ENCODE data around the gene SMIM8.

SMIM8 gene

GRCh38 chr6:87364602-87365252 lies 42.3 kb downstream of the SMIM8 start:
- ChIA-PET CTCF (interaction anchor here (0.6 kb wide), 1 partner anchor 13 kb away, joined by 3 read pairs; no protein-coding TSS in a partner anchor), POLR2A (no interaction called here)
- TF ChIP-seq LEF1 (IDR thresholded peaks at IDR 0.05; ENCODE audit: borderline replicate concordance): no peak
- TF ChIP-seq FOXM1 (IDR thresholded peaks at IDR 0.05; ENCODE audit: borderline replicate concordance): no peak
- no peak for TF ChIP-seq FOXA1 (IDR thresholded peaks at IDR 0.05)
- TF ChIP-seq BHLHE40 (IDR thresholded peaks at IDR 0.05; ENCODE audit: borderline replicate concordance): no peak
- TF ChIP-seq ZNF384 (IDR thresholded peaks at IDR 0.05): no peak
- TF ChIP-seq L3MBTL2 (conservative IDR thresholded peaks at IDR 0.05): no peak
- no peak for TF ChIP-seq ARNT (IDR thresholded peaks at IDR 0.05)
- TF ChIP-seq TARDBP (IDR thresholded peaks at IDR 0.05): no peak
- TF ChIP-seq CTBP1 (IDR thresholded peaks at IDR 0.05; ENCODE audit: borderline replicate concordance): no peak
- no peak for TF ChIP-seq FOXK2 (IDR thresholded peaks at IDR 0.05)
- no peak for DNase-seq (ENCODE audit: extremely low spot score)

- no peak for TF ChIP-seq SUZ12 (IDR thresholded peaks at IDR 0.05)
- no peak for TF ChIP-seq CTBP1 (IDR thresholded peaks at IDR 0.05; ENCODE audit: borderline replicate concordance)
- TF ChIP-seq SP1 (IDR thresholded peaks at IDR 0.05): no peak
- no peak for TF ChIP-seq FOXM1 (IDR thresholded peaks at IDR 0.05; ENCODE audit: borderline replicate concordance)
- no peak for TF ChIP-seq FOXA1 (IDR thresholded peaks at IDR 0.05)
- no peak for TF ChIP-seq ELF4 (IDR thresholded peaks at IDR 0.05)
- no peak for TF ChIP-seq L3MBTL2 (conservative IDR thresholded peaks at IDR 0.05)
- DNase-seq (ENCODE audit: extremely low spot score): no peak
- ChIA-PET POLR2A (interaction anchor here (0.7 kb wide), 1 partner anchor 26 kb away, joined by 3 read pairs; no protein-coding TSS in a partner anchor), CTCF (no interaction called here)
These were observed 43.9 kb downstream of the SMIM8 start for GRCh38 chr6:87366072-87366827.

GRCh38 chr6:87366899-87367298 lies 44.5 kb downstream of the SMIM8 start:
- no peak for DNase-seq (ENCODE audit: extremely low spot score)
- ChIA-PET POLR2A (interaction anchor here (0.7 kb wide), 1 partner anchor 27 kb away, joined by 3 read pairs; no protein-coding TSS in a partner anchor), CTCF (no interaction called here)
- TF ChIP-seq HDGF (IDR thresholded peaks at IDR 0.05; ENCODE audit: borderline replicate concordance): no peak
- TF ChIP-seq ELF4 (IDR thresholded peaks at IDR 0.05): no peak

GRCh38 chr6:87373377-87373776 lies 51.0 kb downstream of the SMIM8 start:
- CTCF ChIA-PET: no interaction called here
- no peak for DNase-seq (ENCODE audit: extremely low spot score)
- TF ChIP-seq PKNOX1 (IDR thresholded peaks at IDR 0.05) (no peak), NFRKB (IDR thresholded peaks at IDR 0.05) (no peak), SUZ12 (IDR thresholded peaks at IDR 0.05) (no peak), ARNT (IDR thresholded peaks at IDR 0.05) (no peak), ELF4 (IDR thresholded peaks at IDR 0.05) (no peak), FOXA1 (IDR thresholded peaks at IDR 0.05) (no peak), SP1 (IDR thresholded peaks at IDR 0.05) (no peak), ZNF384 (IDR thresholded peaks at IDR 0.05) (no peak), CTBP1 (IDR thresholded peaks at IDR 0.05; ENCODE audit: borderline replicate concordance) (no peak), FOXM1 (IDR thresholded peaks at IDR 0.05; ENCODE audit: borderline replicate concordance) (no peak), FOXK2 (IDR thresholded peaks at IDR 0.05) (no peak), L3MBTL2 (conservative IDR thresholded peaks at IDR 0.05) (no peak), BHLHE40 (IDR thresholded peaks at IDR 0.05; ENCODE audit: borderline replicate concordance) (no peak), TARDBP (IDR thresholded peaks at IDR 0.05) (no peak), HDGF (IDR thresholded peaks at IDR 0.05; ENCODE audit: borderline replicate concordance) (no peak), LEF1 (IDR thresholded peaks at IDR 0.05; ENCODE audit: borderline replicate concordance) (no peak)
- POLR2A ChIA-PET: no interaction called here

- no peak for DNase-seq (ENCODE audit: extremely low spot score)
- no peak for TF ChIP-seq PKNOX1 (IDR thresholded peaks at IDR 0.05)
- no peak for TF ChIP-seq CTBP1 (IDR thresholded peaks at IDR 0.05; ENCODE audit: borderline replicate concordance)
- TF ChIP-seq SUZ12 (IDR thresholded peaks at IDR 0.05): no peak
- no peak for TF ChIP-seq L3MBTL2 (conservative IDR thresholded peaks at IDR 0.05)
- no peak for TF ChIP-seq NFRKB (IDR thresholded peaks at IDR 0.05)
- POLR2A ChIA-PET: no interaction called here
- CTCF ChIA-PET: no interaction called here
These were observed 52.9 kb downstream of the SMIM8 start for GRCh38 chr6:87375315-87375714.

- TF ChIP-seq SUZ12 (IDR thresholded peaks at IDR 0.05): no peak
- no peak for TF ChIP-seq TARDBP (IDR thresholded peaks at IDR 0.05)
- no peak for TF ChIP-seq FOXA1 (IDR thresholded peaks at IDR 0.05)
- TF ChIP-seq SP1 (IDR thresholded peaks at IDR 0.05): no peak
- TF ChIP-seq NFRKB (IDR thresholded peaks at IDR 0.05): no peak
- TF ChIP-seq CTBP1 (IDR thresholded peaks at IDR 0.05; ENCODE audit: borderline replicate concordance): no peak
- no peak for TF ChIP-seq PKNOX1 (IDR thresholded peaks at IDR 0.05)
- POLR2A ChIA-PET: no interaction called here
- CTCF ChIA-PET: no interaction called here
- no peak for DNase-seq (ENCODE audit: extremely low spot score)
These were observed 54.3 kb downstream of the SMIM8 start for GRCh38 chr6:87376643-87377042.

All from HEK293T (cell line).